HG03066 (cell line): ENCODE results near the gene C21orf91.

ENCODE experiments used
- ATAC-seq: cut with Tn5 transposase; IDR thresholded peaks from one replicate; pipeline ENCODE4 v1.9.1; 2021; ENCODE audit warnings: low read depth; ENCODE audit not compliant: unreplicated experiment

The C21orf91 gene

GRCh38 chr21:17819114-17819876 is at the start of gene C21orf91:
C21orf91 (minus strand) TSS chr21:17819356; CDS start chr21:17818318, 1,038 bp downstream.
- ATAC-seq, result peak; percentile 89

- ATAC-seq, result no peak
Measured at GRCh38 chr21:17866590-17866989, 47.4 kb upstream of the C21orf91 start.

- ATAC-seq, result no peak
Measured at GRCh38 chr21:17859661-17860060, 40.5 kb upstream of the C21orf91 start.

GRCh38 chr21:17858747-17859146 is 39.6 kb upstream of the C21orf91 start:
- no peak for ATAC-seq

- ATAC-seq, result no peak
Measured at GRCh38 chr21:17854745-17855144, 35.6 kb upstream of the C21orf91 start.

- ATAC-seq, result no peak
Measured at GRCh38 chr21:17853393-17854275, 34.5 kb upstream of the C21orf91 start.

- peak; percentile 93 for ATAC-seq
Measured at GRCh38 chr21:17848228-17848627, 29.1 kb upstream of the C21orf91 start.

GRCh38 chr21:17841103-17841502 is 21.9 kb upstream of the C21orf91 start:
- no peak for ATAC-seq

- no peak for ATAC-seq
Measured at GRCh38 chr21:17834639-17835354, 15.6 kb upstream of the C21orf91 start.

- ATAC-seq, result no peak
Measured at GRCh38 chr21:17829472-17829871, 10.3 kb upstream of the C21orf91 start.

GRCh38 chr21:17828223-17828622 is 9.1 kb upstream of the C21orf91 start:
- no peak for ATAC-seq

GRCh38 chr21:17823846-17824245 is 4.7 kb upstream of the C21orf91 start:
- ATAC-seq, result no peak

GRCh38 chr21:17821121-17821520 is 2.0 kb upstream of the C21orf91 start:
- no peak for ATAC-seq

- peak; percentile 64 for ATAC-seq
Measured at GRCh38 chr21:17819877-17820229, 697 bp upstream of the C21orf91 start.

- peak; percentile 6 for ATAC-seq
Measured at GRCh38 chr21:17818186-17819113, 706 bp downstream of the C21orf91 start.

- ATAC-seq, result no peak
Measured at GRCh38 chr21:17813353-17813752, 5.8 kb downstream of the C21orf91 start.

- ATAC-seq, result no peak
Measured at GRCh38 chr21:17805966-17806365, 13.2 kb downstream of the C21orf91 start.

GRCh38 chr21:17803536-17803935 is 15.6 kb downstream of the C21orf91 start:
- ATAC-seq, result no peak

GRCh38 chr21:17802572-17802971 is 16.6 kb downstream of the C21orf91 start:
- no peak for ATAC-seq
